WERI-Rb-1 (cell line): Measurements from ENCODE around the gene DCAKD.
A peak's percentile ranks its signal among the peaks of the same experiment; 100 is the strongest.
"Not testable (repeated sequence)": the region's sequence is repeated elsewhere in the genome, so short reads cannot be mapped to it uniquely, and the experiment has no call there.

Source experiments
- DNase-seq: peaks from one replicate; pipeline ENCODE4 v3.0.0-alpha.2; 2020
- H3K27ac ChIP-seq: fragments of 250-450 bp; sonication (Bioruptor Pico); 2 replicates; pipeline ENCODE4 v1.5.1; 2020; ENCODE audit warnings: mild to moderate bottlenecking, moderate library complexity
- H3K27me3 ChIP-seq: fragments of 250-450 bp; sonication (Bioruptor Pico); 2 replicates; pipeline ENCODE4 v1.5.1; 2021; ENCODE audit warnings: mild to moderate bottlenecking, low read depth, moderate library complexity; ENCODE audit not compliant: insufficient read depth, severe bottlenecking
- H3K36me3 ChIP-seq: fragments of 250-450 bp; sonication (Bioruptor Pico); 2 replicates; pipeline ENCODE4 v1.5.1; 2020; ENCODE audit warnings: mild to moderate bottlenecking, moderate library complexity
- H3K4me3 ChIP-seq: 2 replicates; pipeline ENCODE4 v1.5.1; 2011; ENCODE audit warnings: low read depth, mild to moderate bottlenecking, control low read depth, low read length
- H3K9me3 ChIP-seq: fragments of 250-450 bp; sonication (Bioruptor Pico); 2 replicates; pipeline ENCODE4 v1.5.1; 2021; ENCODE audit warnings: mild to moderate bottlenecking, moderate library complexity; ENCODE audit not compliant: severe bottlenecking
- CTCF ChIP-seq: IDR thresholded peaks from 2 replicates; pipeline ENCODE4 v1.5.1; 2011; ENCODE audit warnings: low read depth, mild to moderate bottlenecking, control low read depth, inconsistent platforms, low read length

The DCAKD gene

DNA sequence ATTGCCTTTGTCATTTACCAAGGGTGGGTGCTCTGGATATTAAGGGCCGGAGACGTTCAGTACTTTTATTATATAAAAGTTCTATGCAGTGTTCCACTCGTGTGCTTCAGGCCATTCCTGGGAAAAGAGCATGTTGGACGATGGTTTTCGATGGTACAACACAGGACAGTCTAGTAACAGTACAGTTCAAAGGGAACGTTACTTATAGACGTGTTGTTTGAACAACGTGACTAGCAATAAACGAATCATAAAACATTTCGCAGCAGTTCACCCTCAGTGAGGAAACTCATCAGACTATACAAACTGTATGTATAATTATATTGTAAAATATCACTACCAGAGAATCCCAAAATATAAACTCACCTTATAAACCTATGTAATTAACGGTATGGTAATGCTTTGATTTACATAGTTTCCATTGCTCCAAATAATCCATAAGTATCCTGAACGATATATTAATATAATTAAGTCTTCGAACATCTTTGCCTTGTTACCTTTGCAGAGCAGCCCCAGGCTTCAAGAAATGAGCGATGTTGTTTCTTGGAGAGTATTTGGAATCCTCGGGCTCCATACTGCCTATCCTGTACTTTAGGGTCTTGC lies 10.3 kb upstream of the DCAKD start:
- DNase-seq: no peak
- TF ChIP-seq CTCF: no peak
- Histone ChIP-seq H3K27me3 (no peaks in the 10 kb centered on the region), H3K9me3 (no peaks in the 10 kb centered on the region), H3K27ac (peak overlapping the region; percentile 94), H3K4me3 (peak overlapping the region; percentile 97), H3K36me3 (peaks cover 14% of the 10 kb centered on the region)

DNA sequence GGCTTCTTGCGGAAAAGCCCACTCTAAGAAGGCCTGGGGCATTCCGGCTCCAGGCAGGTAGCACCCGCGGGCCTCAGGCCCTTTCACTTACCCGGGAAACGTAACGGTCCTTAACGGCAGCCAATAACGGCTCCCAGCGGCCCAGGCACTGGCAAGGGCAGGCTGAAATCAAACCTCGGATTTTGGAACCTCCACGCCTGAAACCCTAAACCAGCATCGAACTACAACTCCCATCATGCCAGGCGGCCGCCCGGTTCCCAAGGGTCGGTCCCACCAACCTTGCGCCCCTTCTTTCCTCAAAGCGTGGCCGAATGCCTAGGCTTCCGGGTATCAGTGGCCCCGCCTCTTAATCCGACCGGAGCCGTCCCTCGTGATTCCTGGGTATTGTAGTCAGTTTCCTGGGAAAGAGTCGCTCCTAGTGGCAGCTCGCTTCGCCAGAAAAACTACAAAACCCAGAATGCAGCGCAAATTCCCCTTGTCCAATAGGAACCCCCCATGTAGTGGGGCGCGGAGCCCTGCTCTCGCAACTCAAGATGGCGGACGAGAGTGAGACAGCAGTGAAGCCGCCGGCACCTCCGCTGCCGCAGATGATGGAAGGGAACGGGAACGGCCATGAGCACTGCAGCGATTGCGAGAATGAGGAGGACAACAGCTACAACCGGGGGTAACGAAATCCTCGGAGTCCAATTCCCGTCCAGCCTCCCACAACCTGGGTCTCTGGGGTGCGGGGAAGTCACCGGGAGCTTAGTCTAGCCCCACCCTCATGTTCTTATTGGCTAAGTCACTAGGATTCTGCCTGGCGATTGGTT lies 9.6 kb upstream of the DCAKD start, which contains the start of gene NMT1:
NMT1 (plus strand) TSS at position 521 of the 809 bp plus-strand sequence; CDS start at position 534, 13 bp downstream.
- no peaks in the 10 kb centered on the region for H3K9me3 ChIP-seq
- DNase-seq: peak; percentile 100
- H3K27ac ChIP-seq: peak within 1 kb of the TSS; percentile 94
- H3K27me3 ChIP-seq: no peaks in the 10 kb centered on the region
- no peak for TF ChIP-seq CTCF
- H3K36me3 ChIP-seq: peaks cover 9% of the 10 kb centered on the region
- peak within 1 kb of the TSS; percentile 97 for H3K4me3 ChIP-seq

DNA sequence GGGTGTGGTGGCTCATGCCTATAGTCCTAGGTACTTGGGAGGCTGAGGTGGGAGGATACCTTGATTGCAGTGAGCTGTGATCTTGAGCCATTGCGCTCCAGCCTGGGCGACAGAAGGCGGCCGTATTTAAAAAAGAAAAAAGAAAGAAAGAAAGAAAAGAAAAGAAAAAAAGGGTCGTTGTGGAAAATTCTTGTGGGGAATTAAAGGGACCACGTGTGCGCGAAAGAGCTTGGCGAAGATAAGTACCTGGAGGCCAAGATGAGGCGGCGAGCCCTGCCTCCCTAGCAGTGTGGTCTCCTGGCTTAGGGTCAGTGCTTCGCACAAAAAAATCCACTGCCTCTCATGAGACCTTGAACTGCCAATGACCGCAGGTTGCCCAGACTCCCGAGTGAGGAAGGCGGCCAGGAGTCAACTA lies 9.0 kb upstream of the DCAKD start:
- Histone ChIP-seq H3K36me3 (peaks cover 9% of the 10 kb centered on the region), H3K9me3 (no peaks in the 10 kb centered on the region), H3K4me3 (peak overlapping the region; percentile 97), H3K27me3 (no peaks in the 10 kb centered on the region), H3K27ac (peak overlapping the region; percentile 85)
- no peak for DNase-seq
- no peak for TF ChIP-seq CTCF

DNA sequence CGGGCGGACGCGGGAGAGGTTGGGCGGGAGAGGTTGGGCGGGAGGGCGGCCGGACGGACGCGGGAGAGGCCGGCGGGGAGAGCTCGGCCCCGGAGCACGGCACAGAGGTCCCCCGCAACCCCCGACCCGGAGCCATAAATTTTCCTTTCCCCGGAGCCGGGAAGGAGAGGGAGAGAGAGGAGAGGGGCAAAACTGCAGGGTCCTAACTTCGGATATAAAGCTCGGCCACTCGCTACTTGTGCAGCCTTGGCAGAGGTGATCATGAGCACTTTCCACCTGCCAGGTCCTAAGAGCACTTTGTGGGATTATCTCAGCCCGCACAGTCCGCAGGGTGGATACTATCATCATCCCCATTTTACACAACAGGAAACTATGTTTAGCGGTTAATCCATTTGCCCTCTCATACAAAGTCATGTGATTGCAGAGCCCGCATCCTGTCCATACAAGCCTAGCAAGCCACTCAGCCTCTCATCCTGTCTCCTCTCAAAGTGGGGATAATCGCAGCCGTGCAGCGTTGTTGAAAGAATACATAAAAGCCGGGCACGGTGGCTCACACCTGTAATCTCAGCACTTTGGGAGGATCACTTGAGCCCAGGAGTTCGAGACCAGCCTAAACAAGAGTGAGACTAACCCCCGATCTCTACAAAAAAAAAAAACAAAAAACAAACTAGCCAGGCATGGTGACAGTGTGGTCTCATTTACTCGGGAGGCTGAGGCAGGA lies 780 bp upstream of the DCAKD start:
- Histone ChIP-seq H3K4me3 (peak overlapping the region; percentile 47), H3K27ac (peak overlapping the region; percentile 99), H3K9me3 (no peaks in the 10 kb centered on the region), H3K36me3 (no peaks in the 10 kb centered on the region; the same call in 1 of the 2 replicates), H3K27me3 (no peaks in the 10 kb centered on the region)
- no peak for TF ChIP-seq CTCF
- DNase-seq: peak; percentile 84

GRCh38 chr17:45051720-45052051 lies 254 bp upstream of the DCAKD start:
- not testable (repeated sequence) for DNase-seq, H3K27me3 ChIP-seq, H3K36me3 ChIP-seq, H3K9me3 ChIP-seq
- Histone ChIP-seq H3K27ac (peak overlapping the region; percentile 99), H3K4me3 (peak overlapping the region; percentile 47; the same call in 1 of the 2 replicates)

DNA sequence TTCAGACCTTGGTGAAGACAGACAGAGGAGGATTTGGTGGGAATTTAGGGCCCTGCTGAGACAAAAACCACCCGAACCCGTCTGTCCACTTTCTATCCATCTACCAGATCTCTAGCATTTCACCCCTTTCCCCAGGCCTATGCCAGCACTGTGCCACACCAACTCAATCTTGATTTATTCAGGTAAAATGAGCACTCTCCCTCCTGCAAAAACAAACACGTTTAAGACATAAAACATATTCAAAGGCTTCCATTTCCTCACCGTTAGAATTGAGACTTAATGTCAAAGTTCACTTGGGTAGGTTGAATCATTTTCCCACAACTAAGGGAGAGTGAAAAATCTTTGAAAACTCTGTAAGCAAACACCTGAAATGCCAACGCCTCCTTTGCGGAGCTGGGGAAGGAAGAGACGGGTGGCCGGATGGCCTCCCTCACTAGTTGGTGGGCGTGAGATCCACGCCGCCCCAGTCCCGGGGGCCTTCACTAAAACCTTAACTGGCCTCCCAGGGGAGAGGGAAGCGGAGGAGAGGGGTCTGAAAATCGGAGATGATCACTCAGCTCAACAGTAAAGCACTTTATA lies 862 bp downstream of the DCAKD start:
- Histone ChIP-seq H3K9me3 (no peaks in the 10 kb centered on the region), H3K36me3 (peaks cover 5% of the 10 kb centered on the region), H3K4me3 (peak overlapping the region; percentile 99), H3K27ac (peak overlapping the region; percentile 88), H3K27me3 (no peaks in the 10 kb centered on the region)
- DNase-seq: no peak
- TF ChIP-seq CTCF: no peak
